Bronchial epithelial cell (primary cell): ENCODE results near the gene C11orf91. TPM values are rescaled to one million over a fixed set of nuclear protein-coding genes. Genes with fewer than 3 reads are reported as not detected.

ENCODE experiments used
- DNase-seq: peaks from one replicate; pipeline ENCODE4 v3.0.0-alpha.2; 2010; ENCODE audit warnings: low read depth
- FAIRE-seq: peaks from 2 replicates; lab custom pipeline; 2011; peaks lifted over from hg19 to GRCh38; lab: Jason Lieb, UNC
- H3K27me3 ChIP-seq: 2 replicates; pipeline ENCODE4 v1.5.1; 2011; ENCODE audit warnings: low read length; ENCODE audit not compliant: control insufficient read depth, insufficient read depth
- H3K36me3 ChIP-seq: 2 replicates; pipeline ENCODE4 v1.5.1; 2011; ENCODE audit warnings: low read length; ENCODE audit not compliant: control insufficient read depth, insufficient read depth
- H3K4me3 ChIP-seq: 2 replicates; pipeline ENCODE4 v1.5.1; 2011; ENCODE audit warnings: mild to moderate bottlenecking, low read depth, low read length, control low read depth
- CTCF ChIP-seq: IDR thresholded peaks from 2 replicates; pipeline ENCODE4 v1.5.1; 2011; ENCODE audit warnings: mild to moderate bottlenecking, moderate library complexity, low read length, control low read depth, inconsistent platforms; ENCODE audit not compliant: insufficient read depth, severe bottlenecking
- total RNA-seq: library from RNA; depleted of rRNA; stranded (reverse); fragments of >200 nt; gene quantifications from 2 replicates; pipeline ENCODE4 v1.2.1, GENCODE V29; 2014

The C11orf91 gene
- total RNA-seq, 1 donor from 2014 or later, result not detected

- TF ChIP-seq CTCF, result no peak
- no peak overlapping the region for H3K4me3 ChIP-seq
- no peaks in the 10 kb centered on the region for H3K27me3 ChIP-seq
- peaks cover 3% of the 10 kb centered on the region for H3K36me3 ChIP-seq
- no peak for DNase-seq
- FAIRE-seq, result no peak
These were observed 36.8 kb upstream of the C11orf91 start for GRCh38 chr11:33737362-33737821.

- TF ChIP-seq CTCF, result no peak
- FAIRE-seq (no peak), DNase-seq (peak; percentile 84)
These were observed 35.7 kb upstream of the C11orf91 start, which contains the start of gene CD59 for GRCh38 chr11:33736148-33736812. Gene CD59, minus strand, starts transcription at chr11:33736423. Its CDS starts 13,978 bp downstream, at chr11:33722445.

DNA sequence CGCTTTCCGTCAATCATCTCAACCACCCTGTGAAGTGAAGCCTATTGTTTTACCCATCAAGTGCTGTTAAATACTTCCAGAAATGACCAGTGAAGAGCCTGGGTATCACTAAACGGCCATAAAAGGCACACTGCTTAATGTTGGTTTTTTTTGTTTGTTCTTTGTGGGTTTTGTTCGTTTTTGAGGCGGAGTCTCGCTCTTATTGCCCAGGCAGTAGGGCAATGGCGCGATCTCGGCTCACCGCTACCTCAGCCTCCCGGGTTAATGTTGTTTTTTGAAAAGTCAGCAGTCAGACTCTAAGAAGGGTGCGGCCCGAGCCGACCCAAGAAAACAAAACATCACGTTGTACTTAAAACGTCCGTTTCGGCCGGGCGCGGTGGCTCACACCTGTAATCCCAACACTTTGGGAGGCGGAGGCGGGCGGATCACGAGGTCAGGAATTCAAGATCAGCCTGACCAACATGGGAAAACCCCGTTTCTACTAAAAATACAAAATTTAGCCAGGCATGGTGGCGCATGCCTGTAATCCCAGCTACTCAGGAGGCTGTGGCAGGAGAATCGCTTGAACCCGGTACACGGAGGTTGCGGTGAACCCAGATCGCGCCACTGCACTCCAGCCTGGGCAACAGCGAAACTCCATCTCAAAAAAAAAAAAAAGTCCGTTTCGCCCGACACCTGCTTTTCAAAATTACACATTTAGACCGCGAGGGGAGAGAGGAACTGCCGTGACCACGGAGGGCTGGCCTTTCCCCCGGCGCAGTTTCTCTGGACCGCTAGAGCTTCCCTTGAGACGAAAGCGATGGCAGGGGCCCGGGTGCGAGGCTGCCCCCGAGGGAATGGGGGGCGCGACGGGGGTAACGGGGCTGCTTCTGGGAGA is 34.9 kb upstream of the C11orf91 start:
- FAIRE-seq (no peak), DNase-seq (no peak)
- TF ChIP-seq CTCF, result no peak
- H3K36me3 ChIP-seq, result peaks cover 3% of the 10 kb centered on the region
- peak overlapping the region; percentile 81 for H3K4me3 ChIP-seq
- H3K27me3 ChIP-seq, result no peaks in the 10 kb centered on the region

More at GRCh38 chr11:33736148-33736812, 35.7 kb upstream of the C11orf91 start, which contains the start of gene CD59:
- peaks cover 3% of the 10 kb centered on the region for H3K36me3 ChIP-seq
- H3K4me3 ChIP-seq, result peak within 1 kb of the TSS; percentile 81
- H3K27me3 ChIP-seq, result no peaks in the 10 kb centered on the region

- no peak for TF ChIP-seq CTCF
- peak overlapping the region; percentile 81 for H3K4me3 ChIP-seq
- FAIRE-seq (no peak), DNase-seq (peak; percentile 59)
- H3K36me3 ChIP-seq, result peaks cover 3% of the 10 kb centered on the region
- no peaks in the 10 kb centered on the region for H3K27me3 ChIP-seq
These were observed 34.0 kb upstream of the C11orf91 start for GRCh38 chr11:33734441-33735270.

DNA sequence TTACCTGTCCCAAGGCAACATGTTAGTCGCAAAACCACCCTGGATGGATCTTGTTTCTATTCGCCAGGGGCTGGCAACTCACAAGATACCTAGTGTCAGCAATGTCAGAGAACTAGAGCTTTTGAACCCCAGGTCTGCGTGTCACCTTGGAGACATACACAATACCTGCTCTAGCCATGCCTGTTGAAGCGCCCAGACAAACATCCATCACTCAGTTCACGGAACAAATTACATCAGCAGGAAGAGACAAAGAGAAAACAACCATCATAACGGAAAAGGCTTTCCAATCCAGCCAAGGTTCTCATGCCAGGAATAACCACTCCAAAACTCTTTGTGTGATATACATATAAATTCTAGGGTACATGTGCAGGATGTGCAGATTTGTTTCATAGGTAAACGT is 33.4 kb upstream of the C11orf91 start:
- peaks cover 3% of the 10 kb centered on the region for H3K36me3 ChIP-seq
- no peaks in the 10 kb centered on the region for H3K27me3 ChIP-seq
- no peak for DNase-seq
- FAIRE-seq, result no peak
- no peak for TF ChIP-seq CTCF
- H3K4me3 ChIP-seq, result peak overlapping the region; percentile 81
